Posterior vena cava (tissue), 2 donors: ENCODE data around the gene CLTRN. TPM values are rescaled to one million over a fixed set of nuclear protein-coding genes. Genes with fewer than 3 reads are reported as not detected.
"Not testable (repeated sequence)": the region's sequence is repeated elsewhere in the genome, so short reads cannot be mapped to it uniquely, and the experiment has no call there.

Experiments used
- DNase-seq: peaks from one replicate; pipeline ENCODE4 v3.0.0-alpha.2; 2020; ENCODE audit warnings: low spot score
- intact Hi-C, 2 donors: fragments of 100-400 bp; cut with DNase I; formaldehyde crosslinking; loops; one replicate each; pipeline versions ENCODE4 v1.14.1 to v1.14.2; 2022 to 2023
- long read RNA-seq, 2 donors: library from polyadenylated mRNA; unstranded; transcript quantifications; one replicate each; pipeline ENCODE4 v2.0.0, GENCODE V29; 2020 to 2021
- total RNA-seq, 2 donors: library from RNA; stranded (reverse); fragmentation: NEBNext Ultra II Directional; extraction: Animal tissue kit (Norgen Biotek cat#: 25700); gene quantifications; one replicate each; pipeline ENCODE4 v1.2.1, GENCODE V29; 2021
- donor health status: DM: yes; HTN: yes; CAD: no.
- donor health status: DM: yes; HTN: yes; CAD: no.

The CLTRN gene
- under 1 TPM; 0.48 to 0.51 TPM for total RNA-seq
- long read RNA-seq, donor 1: 0 reads
- long read RNA-seq, donor 2: 0 reads

- no peak for DNase-seq
- intact Hi-C loops: no loop called here
Measured at GRCh38 chrX:15664487-15665444, at the start of gene CLTRN. Gene CLTRN (minus strand): TSS chrX:15664805. CDS start chrX:15664775, 30 bp downstream.

- intact Hi-C loops, DNase-seq: not testable (repeated sequence)
Measured at GRCh38 chrX:15704273-15704672, 39.7 kb upstream of the CLTRN start.

GRCh38 chrX:15703809-15704208 is 39.2 kb upstream of the CLTRN start:
- intact Hi-C loops, DNase-seq: not testable (repeated sequence)

- intact Hi-C loops: no loop called here
- no peak for DNase-seq
Measured at GRCh38 chrX:15702488-15703371, 38.1 kb upstream of the CLTRN start.

GRCh38 chrX:15696516-15696915 is 31.9 kb upstream of the CLTRN start:
- intact Hi-C loops: no loop called here
- DNase-seq: no peak

- intact Hi-C loops: no loop called here
- no peak for DNase-seq
Measured at GRCh38 chrX:15694941-15695451, 30.4 kb upstream of the CLTRN start.

GRCh38 chrX:15686818-15687685 is 22.4 kb upstream of the CLTRN start:
- DNase-seq: no peak
- intact Hi-C loops: no loop called here

GRCh38 chrX:15683193-15683592 is 18.6 kb upstream of the CLTRN start:
- DNase-seq: no peak
- intact Hi-C loops: no loop called here

- intact Hi-C loops: no loop called here
- DNase-seq: no peak
Measured at GRCh38 chrX:15681433-15681832, 16.8 kb upstream of the CLTRN start.

- no peak for DNase-seq
- intact Hi-C loops: no loop called here
Measured at GRCh38 chrX:15680401-15680800, 15.8 kb upstream of the CLTRN start.

GRCh38 chrX:15679246-15679645 is 14.6 kb upstream of the CLTRN start:
- intact Hi-C loops: loop anchor here in 1 of 2 donors (10.0 kb wide), 1 partner anchor 176 kb away; the partner anchor contains the start of gene AP1S2
- DNase-seq: no peak

GRCh38 chrX:15678339-15678738 is 13.7 kb upstream of the CLTRN start:
- intact Hi-C loops: loop anchor here in 1 of 2 donors (10.0 kb wide), 1 partner anchor 176 kb away; the partner anchor contains the start of gene AP1S2
- no peak for DNase-seq

GRCh38 chrX:15676886-15677285 is 12.3 kb upstream of the CLTRN start:
- intact Hi-C loops: loop anchor here in 1 of 2 donors (10.0 kb wide), 1 partner anchor 178 kb away; the partner anchor contains the start of gene AP1S2

GRCh38 chrX:15675490-15675921 is 10.9 kb upstream of the CLTRN start:
- intact Hi-C loops: loop anchor here in 1 of 2 donors (10.0 kb wide), 1 partner anchor 179 kb away; the partner anchor contains the start of gene AP1S2

More at GRCh38 chrX:15676886-15677285, 12.3 kb upstream of the CLTRN start:
- no peak for DNase-seq

GRCh38 chrX:15674841-15675489 is 10.4 kb upstream of the CLTRN start:
- peak; percentile 99 for DNase-seq
- intact Hi-C loops: loop anchor here in 1 of 2 donors (10.0 kb wide), 1 partner anchor 180 kb away; the partner anchor contains the start of gene AP1S2

More at GRCh38 chrX:15675490-15675921, 10.9 kb upstream of the CLTRN start:
- DNase-seq: peak; percentile 96

GRCh38 chrX:15674514-15674840 is 9.9 kb upstream of the CLTRN start:
- DNase-seq: no peak
- intact Hi-C loops: loop anchor here in 1 of 2 donors (10.0 kb wide), 1 partner anchor 180 kb away; the partner anchor contains the start of gene AP1S2

- intact Hi-C loops: loop anchor here in 1 of 2 donors (10.0 kb wide), 1 partner anchor 181 kb away; the partner anchor contains the start of gene AP1S2
Measured at GRCh38 chrX:15673970-15674369, 9.4 kb upstream of the CLTRN start.

More at GRCh38 chrX:15673970-15674369, 9.4 kb upstream of the CLTRN start:
- no peak for DNase-seq
